HCT116 (cell line): ENCODE results near the gene ATXN1.

Source experiments
- EZH2 ChIP-seq: fragments of 200-600 bp; sonication (generic); IDR thresholded peaks from 2 replicates; pipeline ENCODE4 v1.6.1; 2017; ENCODE audit warnings: antibody characterized with exemption, mixed run types
- EZH2phosphoT487 ChIP-seq: fragments of 200-600 bp; IDR thresholded peaks from 2 replicates; pipeline ENCODE4 v1.6.1; 2018; ENCODE audit warnings: antibody characterized with exemption, borderline replicate concordance
- JUND ChIP-seq: IDR thresholded peaks from 2 replicates; pipeline ENCODE4 v1.6.1; 2012
- YY1 ChIP-seq: IDR thresholded peaks from 2 replicates; pipeline ENCODE4 v1.6.1; 2011; ENCODE audit warnings: low read length, low read depth, moderate library complexity, mild to moderate bottlenecking; ENCODE audit not compliant: insufficient replicate concordance; ENCODE audit errors: extremely low read depth
- TF ChIP-seq, protein P1 (sequence below), 3 experiments: fragments of 200-600 bp in 1 of 3; sonication (generic) in 1 of 3; IDR thresholded peaks in 2 of 3; conservative IDR thresholded peaks in 1 of 3; 2 replicates each; pipeline ENCODE4 v1.5.1; 2012 to 2017; ENCODE audit warnings: low read depth in 2 of 3, low read length in 2 of 3, antibody characterized with exemption in 1 of 3, borderline replicate concordance in 1 of 3, control low read depth in 1 of 3, mild to moderate bottlenecking in 1 of 3, mixed read lengths in 1 of 3, mixed run types in 1 of 3, moderate library complexity in 1 of 3; ENCODE audit not compliant: insufficient read depth in 1 of 3
- TF ChIP-seq, protein P2 (sequence below): IDR thresholded peaks from 2 replicates; pipeline ENCODE4 v1.6.1; 2012
- TF ChIP-seq, protein P3 (sequence below): IDR thresholded peaks from 2 replicates; pipeline ENCODE4 v1.6.1; 2012
- TF ChIP-seq, protein P4 (sequence below): IDR thresholded peaks from 2 replicates; pipeline ENCODE4 v1.6.1; 2012; ENCODE audit warnings: low read depth

DNA sequence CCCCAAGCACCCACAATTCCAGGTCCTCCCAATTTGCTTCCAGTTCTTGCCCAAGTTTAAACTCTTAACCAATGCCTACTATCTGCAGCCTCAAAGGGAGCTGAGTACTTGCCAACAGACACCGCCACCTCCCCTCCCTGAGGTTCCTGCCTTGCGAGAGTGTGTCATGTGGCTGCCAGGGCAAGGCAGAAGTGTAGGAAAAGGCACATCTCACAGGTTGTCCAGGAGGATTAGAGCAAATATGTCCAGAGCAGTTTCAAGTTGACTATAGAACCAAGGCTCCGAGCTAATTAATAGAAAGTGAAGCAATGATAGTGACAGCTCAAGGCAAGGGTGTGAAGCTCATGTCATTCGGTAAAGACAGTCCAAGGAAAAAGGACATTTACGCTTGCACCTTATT is 127.8 kb downstream of the ATXN1 start:
- TF ChIP-seq, protein P1, sequence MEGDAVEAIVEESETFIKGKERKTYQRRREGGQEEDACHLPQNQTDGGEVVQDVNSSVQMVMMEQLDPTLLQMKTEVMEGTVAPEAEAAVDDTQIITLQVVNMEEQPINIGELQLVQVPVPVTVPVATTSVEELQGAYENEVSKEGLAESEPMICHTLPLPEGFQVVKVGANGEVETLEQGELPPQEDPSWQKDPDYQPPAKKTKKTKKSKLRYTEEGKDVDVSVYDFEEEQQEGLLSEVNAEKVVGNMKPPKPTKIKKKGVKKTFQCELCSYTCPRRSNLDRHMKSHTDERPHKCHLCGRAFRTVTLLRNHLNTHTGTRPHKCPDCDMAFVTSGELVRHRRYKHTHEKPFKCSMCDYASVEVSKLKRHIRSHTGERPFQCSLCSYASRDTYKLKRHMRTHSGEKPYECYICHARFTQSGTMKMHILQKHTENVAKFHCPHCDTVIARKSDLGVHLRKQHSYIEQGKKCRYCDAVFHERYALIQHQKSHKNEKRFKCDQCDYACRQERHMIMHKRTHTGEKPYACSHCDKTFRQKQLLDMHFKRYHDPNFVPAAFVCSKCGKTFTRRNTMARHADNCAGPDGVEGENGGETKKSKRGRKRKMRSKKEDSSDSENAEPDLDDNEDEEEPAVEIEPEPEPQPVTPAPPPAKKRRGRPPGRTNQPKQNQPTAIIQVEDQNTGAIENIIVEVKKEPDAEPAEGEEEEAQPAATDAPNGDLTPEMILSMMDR (IDR thresholded peaks at IDR 0.05 in 2 of 3, conservative IDR thresholded peaks at IDR 0.05 in 1 of 3; ENCODE audit: borderline replicate concordance in 1 of 3, insufficient read depth in 1 of 3, low read depth in 2 of 3, low read length in 2 of 3), result no peak
- TF ChIP-seq YY1 (no peak), EZH2 (no peak), EZH2phosphoT487 (no peak), JUND (no peak)
- TF ChIP-seq, protein P2, sequence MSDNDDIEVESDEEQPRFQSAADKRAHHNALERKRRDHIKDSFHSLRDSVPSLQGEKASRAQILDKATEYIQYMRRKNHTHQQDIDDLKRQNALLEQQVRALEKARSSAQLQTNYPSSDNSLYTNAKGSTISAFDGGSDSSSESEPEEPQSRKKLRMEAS, result no peak
- TF ChIP-seq, protein P3, sequence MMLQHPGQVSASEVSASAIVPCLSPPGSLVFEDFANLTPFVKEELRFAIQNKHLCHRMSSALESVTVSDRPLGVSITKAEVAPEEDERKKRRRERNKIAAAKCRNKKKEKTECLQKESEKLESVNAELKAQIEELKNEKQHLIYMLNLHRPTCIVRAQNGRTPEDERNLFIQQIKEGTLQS, result no peak
- TF ChIP-seq, protein P4, sequence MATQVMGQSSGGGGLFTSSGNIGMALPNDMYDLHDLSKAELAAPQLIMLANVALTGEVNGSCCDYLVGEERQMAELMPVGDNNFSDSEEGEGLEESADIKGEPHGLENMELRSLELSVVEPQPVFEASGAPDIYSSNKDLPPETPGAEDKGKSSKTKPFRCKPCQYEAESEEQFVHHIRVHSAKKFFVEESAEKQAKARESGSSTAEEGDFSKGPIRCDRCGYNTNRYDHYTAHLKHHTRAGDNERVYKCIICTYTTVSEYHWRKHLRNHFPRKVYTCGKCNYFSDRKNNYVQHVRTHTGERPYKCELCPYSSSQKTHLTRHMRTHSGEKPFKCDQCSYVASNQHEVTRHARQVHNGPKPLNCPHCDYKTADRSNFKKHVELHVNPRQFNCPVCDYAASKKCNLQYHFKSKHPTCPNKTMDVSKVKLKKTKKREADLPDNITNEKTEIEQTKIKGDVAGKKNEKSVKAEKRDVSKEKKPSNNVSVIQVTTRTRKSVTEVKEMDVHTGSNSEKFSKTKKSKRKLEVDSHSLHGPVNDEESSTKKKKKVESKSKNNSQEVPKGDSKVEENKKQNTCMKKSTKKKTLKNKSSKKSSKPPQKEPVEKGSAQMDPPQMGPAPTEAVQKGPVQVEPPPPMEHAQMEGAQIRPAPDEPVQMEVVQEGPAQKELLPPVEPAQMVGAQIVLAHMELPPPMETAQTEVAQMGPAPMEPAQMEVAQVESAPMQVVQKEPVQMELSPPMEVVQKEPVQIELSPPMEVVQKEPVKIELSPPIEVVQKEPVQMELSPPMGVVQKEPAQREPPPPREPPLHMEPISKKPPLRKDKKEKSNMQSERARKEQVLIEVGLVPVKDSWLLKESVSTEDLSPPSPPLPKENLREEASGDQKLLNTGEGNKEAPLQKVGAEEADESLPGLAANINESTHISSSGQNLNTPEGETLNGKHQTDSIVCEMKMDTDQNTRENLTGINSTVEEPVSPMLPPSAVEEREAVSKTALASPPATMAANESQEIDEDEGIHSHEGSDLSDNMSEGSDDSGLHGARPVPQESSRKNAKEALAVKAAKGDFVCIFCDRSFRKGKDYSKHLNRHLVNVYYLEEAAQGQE, result no peak
